NCI-H748 (cell line): ENCODE measurements around the gene CNR1.
"Not testable (repeated sequence)": the region's sequence is repeated elsewhere in the genome, so short reads cannot be mapped to it uniquely, and the experiment has no call there.

Source experiments
- DNase-seq: peaks from one replicate; lab custom pipeline; 2025; ENCODE audit not compliant: unreplicated experiment; lab: John Stamatoyannopoulos, UW

Gene CNR1

GRCh38 chr6:88165844-88166492 lies at the start of gene CNR1:
CNR1 (minus strand) TSS chr6:88166347; CDS start chr6:88145274, 21,073 bp downstream.
- DNase-seq: peak; percentile 67

- no peak for DNase-seq
These were observed 45.3 kb upstream of the CNR1 start for GRCh38 chr6:88211446-88211845.

GRCh38 chr6:88209301-88209700 lies 43.2 kb upstream of the CNR1 start:
- no peak for DNase-seq

- DNase-seq: no peak
These were observed 42.6 kb upstream of the CNR1 start for GRCh38 chr6:88208726-88209125.

GRCh38 chr6:88201734-88202133 lies 35.6 kb upstream of the CNR1 start:
- not testable (repeated sequence) for DNase-seq

GRCh38 chr6:88184921-88185320 lies 18.8 kb upstream of the CNR1 start:
- DNase-seq: no peak

- DNase-seq: no peak
These were observed 17.3 kb upstream of the CNR1 start for GRCh38 chr6:88183471-88183870.

GRCh38 chr6:88179692-88180091 lies 13.5 kb upstream of the CNR1 start:
- no peak for DNase-seq

GRCh38 chr6:88177961-88178464 lies 11.9 kb upstream of the CNR1 start:
- no peak for DNase-seq

- no peak for DNase-seq
These were observed 8.8 kb upstream of the CNR1 start for GRCh38 chr6:88174906-88175305.

GRCh38 chr6:88171312-88171711 lies 5.2 kb upstream of the CNR1 start:
- no peak for DNase-seq

GRCh38 chr6:88168362-88168761 lies 2.2 kb upstream of the CNR1 start:
- peak; percentile 25 for DNase-seq

GRCh38 chr6:88167352-88167937 lies 1.3 kb upstream of the CNR1 start:
- DNase-seq: peak; percentile 55

- peak; percentile 59 for DNase-seq
These were observed 575 bp upstream of the CNR1 start for GRCh38 chr6:88166493-88167351.

- peak; percentile 51 for DNase-seq
These were observed 882 bp downstream of the CNR1 start for GRCh38 chr6:88165087-88165843.

GRCh38 chr6:88164061-88164460 lies 2.1 kb downstream of the CNR1 start:
- DNase-seq: no peak

- no peak for DNase-seq
These were observed 2.5 kb downstream of the CNR1 start for GRCh38 chr6:88163616-88164015.

GRCh38 chr6:88161940-88162339 lies 4.2 kb downstream of the CNR1 start:
- no peak for DNase-seq

- DNase-seq: no peak
These were observed 9.0 kb downstream of the CNR1 start for GRCh38 chr6:88157106-88157505.

GRCh38 chr6:88145298-88145963 lies 20.7 kb downstream of the CNR1 start:
- peak; percentile 5 for DNase-seq
